ENCODE results near the gene ZNF341. TPM values are rescaled to one million over a fixed set of nuclear protein-coding genes. Genes with fewer than 3 reads are reported as not detected.

Gene ZNF341
- total RNA-seq, 2 donors from 2014 or later: 1.8 to 2.3 TPM

GRCh38 chr20:33814238-33814712 is 82.5 kb downstream of the ZNF341 start:
- DNase-seq (ENCODE audit: low spot score) (no peak), ATAC-seq (ENCODE audit: insufficient number of reproducible peaks, low FRiP score, low read depth) (no peak)
- Histone ChIP-seq H3K27ac (no peak overlapping the region), H3K4me3 (no peak overlapping the region), H3K9me3 (no peaks in the 10 kb centered on the region), H3K36me3 (no peaks in the 10 kb centered on the region), H3K4me1 (ENCODE audit: control insufficient read depth in 1 of 2, low read depth in 2 of 2) (peaks cover 27 to 60% of the 10 kb centered on the region in 2 donors), H3K27me3 (replicated peaks; ENCODE audit: insufficient read depth) (no peaks in the 10 kb centered on the region)
- TF ChIP-seq CTCF (IDR thresholded peaks at IDR 0.05): no peak

- no peak for DNase-seq (ENCODE audit: low spot score)
- no peak for ATAC-seq (ENCODE audit: insufficient number of reproducible peaks, low FRiP score, low read depth)
- peaks cover 31 to 73% of the 10 kb centered on the region in 2 donors for H3K4me1 ChIP-seq (ENCODE audit: control insufficient read depth in 1 of 2, low read depth in 2 of 2)
- H3K27me3 ChIP-seq (replicated peaks; ENCODE audit: insufficient read depth): no peaks in the 10 kb centered on the region
- H3K27ac ChIP-seq: no peak overlapping the region
- no peaks in the 10 kb centered on the region for H3K36me3 ChIP-seq
- TF ChIP-seq CTCF (IDR thresholded peaks at IDR 0.05): no peak
- no peaks in the 10 kb centered on the region for H3K9me3 ChIP-seq
- no peak overlapping the region for H3K4me3 ChIP-seq
These were observed 83.9 kb downstream of the ZNF341 start for GRCh38 chr20:33815671-33816070.

- Histone ChIP-seq H3K9me3 (no peaks in the 10 kb centered on the region), H3K27ac (no peak overlapping the region), H3K4me1 (ENCODE audit: control insufficient read depth in 1 of 2, low read depth in 2 of 2) (peaks cover 35 to 76% of the 10 kb centered on the region in 2 donors), H3K27me3 (replicated peaks; ENCODE audit: insufficient read depth) (no peaks in the 10 kb centered on the region), H3K4me3 (no peak overlapping the region), H3K36me3 (no peaks in the 10 kb centered on the region)
- DNase-seq (ENCODE audit: low spot score): no peak
- TF ChIP-seq CTCF (IDR thresholded peaks at IDR 0.05): no peak
- no peak for ATAC-seq (ENCODE audit: insufficient number of reproducible peaks, low FRiP score, low read depth)
These were observed 84.4 kb downstream of the ZNF341 start for GRCh38 chr20:33816191-33816590.

GRCh38 chr20:33817411-33817810 is 85.6 kb downstream of the ZNF341 start:
- Histone ChIP-seq H3K9me3 (no peaks in the 10 kb centered on the region), H3K27ac (no peak overlapping the region), H3K27me3 (replicated peaks; ENCODE audit: insufficient read depth) (no peaks in the 10 kb centered on the region), H3K4me1 (ENCODE audit: control insufficient read depth in 1 of 2, low read depth in 2 of 2) (peaks cover 35 to 78% of the 10 kb centered on the region in 2 donors), H3K36me3 (no peaks in the 10 kb centered on the region), H3K4me3 (no peak overlapping the region)
- TF ChIP-seq CTCF (IDR thresholded peaks at IDR 0.05): no peak
- DNase-seq (ENCODE audit: low spot score) (no peak), ATAC-seq (ENCODE audit: insufficient number of reproducible peaks, low FRiP score, low read depth) (no peak)

GRCh38 chr20:33819456-33819855 is 87.7 kb downstream of the ZNF341 start:
- DNase-seq (ENCODE audit: low spot score) (no peak), ATAC-seq (ENCODE audit: insufficient number of reproducible peaks, low FRiP score, low read depth) (no peak)
- no peak overlapping the region for H3K4me3 ChIP-seq
- no peaks in the 10 kb centered on the region for H3K27me3 ChIP-seq (replicated peaks; ENCODE audit: insufficient read depth)
- no peak for TF ChIP-seq CTCF (IDR thresholded peaks at IDR 0.05)
- H3K4me1 ChIP-seq (ENCODE audit: control insufficient read depth in 1 of 2, low read depth in 2 of 2): peaks cover 24 to 58% of the 10 kb centered on the region in 2 donors
- no peaks in the 10 kb centered on the region for H3K9me3 ChIP-seq
- no peak overlapping the region for H3K27ac ChIP-seq
- H3K36me3 ChIP-seq: no peaks in the 10 kb centered on the region
